Measurements from ENCODE around the gene SLC10A3.

DNA sequence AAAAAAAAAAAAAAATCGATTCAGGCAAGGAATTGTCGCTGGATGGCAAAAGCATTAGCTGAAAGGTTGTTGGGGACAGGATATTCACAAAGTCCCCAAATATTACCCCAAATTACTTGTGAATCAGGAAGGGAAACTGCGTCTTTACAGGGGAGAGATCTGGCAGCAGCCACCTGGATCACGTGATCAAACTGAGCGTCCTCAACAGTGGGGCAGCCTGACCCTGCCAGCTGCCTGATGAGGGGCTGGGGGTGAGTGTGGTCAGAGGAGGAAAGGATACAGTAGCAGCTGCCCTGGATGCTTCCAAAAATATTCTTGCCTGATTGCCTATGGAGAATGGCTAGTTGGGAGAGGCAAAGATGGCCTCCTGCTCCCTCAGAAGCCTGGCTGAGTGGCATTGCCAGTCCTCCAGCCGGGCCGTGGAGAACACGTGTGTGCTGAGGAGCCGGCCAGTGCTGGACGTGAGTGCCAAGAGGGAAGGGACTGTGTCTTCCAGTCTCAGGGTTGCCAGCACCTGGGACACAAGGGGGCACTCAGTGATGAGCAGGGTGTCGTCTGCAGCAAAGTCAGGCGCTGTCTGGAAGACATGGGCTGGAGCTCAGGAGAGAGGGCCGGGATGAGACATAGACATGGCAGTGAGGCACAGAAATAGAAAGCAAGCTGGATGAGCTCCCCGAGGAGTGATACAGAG lies 8.4 kb downstream of the SLC10A3 start:
- TF ChIP-seq, protein P1, sequence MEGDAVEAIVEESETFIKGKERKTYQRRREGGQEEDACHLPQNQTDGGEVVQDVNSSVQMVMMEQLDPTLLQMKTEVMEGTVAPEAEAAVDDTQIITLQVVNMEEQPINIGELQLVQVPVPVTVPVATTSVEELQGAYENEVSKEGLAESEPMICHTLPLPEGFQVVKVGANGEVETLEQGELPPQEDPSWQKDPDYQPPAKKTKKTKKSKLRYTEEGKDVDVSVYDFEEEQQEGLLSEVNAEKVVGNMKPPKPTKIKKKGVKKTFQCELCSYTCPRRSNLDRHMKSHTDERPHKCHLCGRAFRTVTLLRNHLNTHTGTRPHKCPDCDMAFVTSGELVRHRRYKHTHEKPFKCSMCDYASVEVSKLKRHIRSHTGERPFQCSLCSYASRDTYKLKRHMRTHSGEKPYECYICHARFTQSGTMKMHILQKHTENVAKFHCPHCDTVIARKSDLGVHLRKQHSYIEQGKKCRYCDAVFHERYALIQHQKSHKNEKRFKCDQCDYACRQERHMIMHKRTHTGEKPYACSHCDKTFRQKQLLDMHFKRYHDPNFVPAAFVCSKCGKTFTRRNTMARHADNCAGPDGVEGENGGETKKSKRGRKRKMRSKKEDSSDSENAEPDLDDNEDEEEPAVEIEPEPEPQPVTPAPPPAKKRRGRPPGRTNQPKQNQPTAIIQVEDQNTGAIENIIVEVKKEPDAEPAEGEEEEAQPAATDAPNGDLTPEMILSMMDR (IDR thresholded peaks at IDR 0.05), result no peak
- TF ChIP-seq POLR2A (IDR thresholded peaks at IDR 0.05), result no peak

Measured in heart left ventricle (tissue), 13 donors.